Mucosa of descending colon (tissue), 3 donors: Measurements from ENCODE around the gene CRIM1. TPM values are rescaled to one million over a fixed set of nuclear protein-coding genes. Genes with fewer than 3 reads are reported as not detected.
A peak's percentile ranks its signal among the peaks of the same experiment; 100 is the strongest.

Experiments
- ATAC-seq: fragments of 200-7000 bp; cut with Tn5 transposase; one replicate; pipeline ENCODE4 v1.9.1; 2020; ENCODE audit warnings: mild to moderate bottlenecking, moderate library complexity
- DNase-seq, 3 donors: peaks; one replicate each; pipeline ENCODE4 v3.0.0-alpha.2; 2020
- H3K36me3 ChIP-seq: fragments of 200-600 bp; one replicate; pipeline ENCODE4 v1.8.0; 2021; ENCODE audit warnings: low read depth, mild to moderate bottlenecking
- H3K4me1 ChIP-seq: fragments of 200-600 bp; one replicate; pipeline ENCODE4 v1.8.0; 2021; ENCODE audit warnings: low read depth, mild to moderate bottlenecking
- H3K4me3 ChIP-seq: fragments of 200-600 bp; one replicate; pipeline ENCODE4 v1.8.0; 2021; ENCODE audit warnings: mild to moderate bottlenecking
- H3K9me3 ChIP-seq: fragments of 200-600 bp; one replicate; pipeline ENCODE4 v1.8.0; 2021; ENCODE audit warnings: mild to moderate bottlenecking
- intact Hi-C, 2 donors: fragments of 100-400 bp; cut with DNase I in 1 of 2; cut with micrococcal nuclease in 1 of 2; formaldehyde crosslinking; loops; one replicate each; pipeline versions ENCODE4 v1.11.0 to v1.11.1; 2022; cut with DNase I, micrococcal nuclease
- total RNA-seq, 3 donors: library from RNA; stranded (reverse); fragmentation: NEBNext Ultra II Directional in 2 of 3; extraction: Animal tissue kit (Norgen Biotek cat#: 25700) in 2 of 3; gene quantifications; one replicate each; pipeline versions ENCODE4 v1.2.1 to v1.2.4, GENCODE V29; 2021 to 2023
- TF ChIP-seq, protein P1 (sequence below): fragments of 200-600 bp; IDR thresholded peaks from one replicate; pipeline ENCODE4 v1.8.0; 2022; ENCODE audit warnings: antibody characterized with exemption, mild to moderate bottlenecking
- donor health status: DM: no; HTN: no; CAD: no; lungs with moderate emphysema.
- donor health status: DM: no; HTN: no; CAD: no.
- donor health status: DM: no; HTN: yes; CAD: no.

CRIM1 gene
- total RNA-seq, 3 donors from 2014 or later = 66.9 to 104 (median 85.8) TPM

DNA sequence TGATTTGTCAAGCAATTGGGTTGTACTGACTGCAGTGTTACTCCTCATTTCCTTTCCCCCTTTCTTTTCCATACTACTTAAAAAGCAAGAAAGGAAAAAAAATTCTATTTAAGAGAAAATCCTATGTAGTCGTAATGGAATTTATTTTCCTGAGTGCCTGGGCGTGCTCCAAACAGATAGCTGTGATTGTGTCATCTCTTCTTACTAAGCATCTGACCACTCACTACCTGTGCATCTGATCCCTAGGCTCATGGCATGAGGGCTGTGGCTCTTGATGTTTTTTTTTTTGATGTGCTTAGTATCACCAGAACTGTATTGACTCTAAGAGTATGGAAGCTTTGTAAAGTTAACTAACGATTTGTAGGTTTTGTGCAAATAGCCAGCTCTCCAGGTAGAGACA lies 19.0 kb downstream of the CRIM1 start:
- DNase-seq (no peak), ATAC-seq (no peak)
- intact Hi-C loops = no loop called here
- H3K4me1 ChIP-seq = peaks cover 60% of the 10 kb centered on the region
- H3K9me3 ChIP-seq = no peaks in the 10 kb centered on the region
- no peaks in the 10 kb centered on the region for H3K36me3 ChIP-seq
- TF ChIP-seq, protein P1, sequence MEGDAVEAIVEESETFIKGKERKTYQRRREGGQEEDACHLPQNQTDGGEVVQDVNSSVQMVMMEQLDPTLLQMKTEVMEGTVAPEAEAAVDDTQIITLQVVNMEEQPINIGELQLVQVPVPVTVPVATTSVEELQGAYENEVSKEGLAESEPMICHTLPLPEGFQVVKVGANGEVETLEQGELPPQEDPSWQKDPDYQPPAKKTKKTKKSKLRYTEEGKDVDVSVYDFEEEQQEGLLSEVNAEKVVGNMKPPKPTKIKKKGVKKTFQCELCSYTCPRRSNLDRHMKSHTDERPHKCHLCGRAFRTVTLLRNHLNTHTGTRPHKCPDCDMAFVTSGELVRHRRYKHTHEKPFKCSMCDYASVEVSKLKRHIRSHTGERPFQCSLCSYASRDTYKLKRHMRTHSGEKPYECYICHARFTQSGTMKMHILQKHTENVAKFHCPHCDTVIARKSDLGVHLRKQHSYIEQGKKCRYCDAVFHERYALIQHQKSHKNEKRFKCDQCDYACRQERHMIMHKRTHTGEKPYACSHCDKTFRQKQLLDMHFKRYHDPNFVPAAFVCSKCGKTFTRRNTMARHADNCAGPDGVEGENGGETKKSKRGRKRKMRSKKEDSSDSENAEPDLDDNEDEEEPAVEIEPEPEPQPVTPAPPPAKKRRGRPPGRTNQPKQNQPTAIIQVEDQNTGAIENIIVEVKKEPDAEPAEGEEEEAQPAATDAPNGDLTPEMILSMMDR = no peak
- H3K4me3 ChIP-seq = no peak overlapping the region

DNA sequence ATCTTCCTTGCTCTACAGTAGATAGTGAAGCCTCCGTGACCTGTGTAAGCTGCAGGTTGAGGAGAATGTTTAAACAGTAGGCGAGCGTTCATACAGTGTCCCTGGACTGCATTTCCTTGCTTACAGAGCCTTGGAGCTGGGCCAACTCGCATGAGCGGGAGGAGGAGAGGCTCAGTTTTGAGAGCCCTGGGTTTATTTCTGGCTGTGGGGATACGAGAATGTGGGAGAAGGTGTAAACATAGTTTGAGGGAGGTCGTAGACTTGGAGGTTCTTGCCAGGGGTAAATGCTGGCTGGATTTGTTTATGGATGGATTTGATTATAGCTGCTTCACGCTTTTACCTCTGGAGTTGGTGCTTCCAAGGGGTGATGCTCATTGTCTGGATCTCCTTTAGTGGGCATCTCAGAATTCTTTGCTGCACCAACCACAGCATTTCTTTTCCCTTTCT lies 20.8 kb downstream of the CRIM1 start:
- TF ChIP-seq, protein P1 = no peak
- H3K4me3 ChIP-seq = no peak overlapping the region
- peak; percentile 69 for ATAC-seq
- intact Hi-C loops = no loop called here
- DNase-seq = peak; percentile 82 to 89 (median 84)
- no peaks in the 10 kb centered on the region for H3K36me3 ChIP-seq
- peaks cover 66% of the 10 kb centered on the region for H3K4me1 ChIP-seq
- no peaks in the 10 kb centered on the region for H3K9me3 ChIP-seq

GRCh38 chr2:36376992-36377738 lies 21.6 kb downstream of the CRIM1 start:
- H3K9me3 ChIP-seq = no peaks in the 10 kb centered on the region
- TF ChIP-seq, protein P1 = no peak
- H3K4me1 ChIP-seq = peaks cover 63% of the 10 kb centered on the region
- intact Hi-C loops = no loop called here
- ATAC-seq = peak; percentile 84
- H3K4me3 ChIP-seq = no peak overlapping the region
- no peaks in the 10 kb centered on the region for H3K36me3 ChIP-seq
- DNase-seq = peak; percentile 73 to 83 (median 78)

DNA sequence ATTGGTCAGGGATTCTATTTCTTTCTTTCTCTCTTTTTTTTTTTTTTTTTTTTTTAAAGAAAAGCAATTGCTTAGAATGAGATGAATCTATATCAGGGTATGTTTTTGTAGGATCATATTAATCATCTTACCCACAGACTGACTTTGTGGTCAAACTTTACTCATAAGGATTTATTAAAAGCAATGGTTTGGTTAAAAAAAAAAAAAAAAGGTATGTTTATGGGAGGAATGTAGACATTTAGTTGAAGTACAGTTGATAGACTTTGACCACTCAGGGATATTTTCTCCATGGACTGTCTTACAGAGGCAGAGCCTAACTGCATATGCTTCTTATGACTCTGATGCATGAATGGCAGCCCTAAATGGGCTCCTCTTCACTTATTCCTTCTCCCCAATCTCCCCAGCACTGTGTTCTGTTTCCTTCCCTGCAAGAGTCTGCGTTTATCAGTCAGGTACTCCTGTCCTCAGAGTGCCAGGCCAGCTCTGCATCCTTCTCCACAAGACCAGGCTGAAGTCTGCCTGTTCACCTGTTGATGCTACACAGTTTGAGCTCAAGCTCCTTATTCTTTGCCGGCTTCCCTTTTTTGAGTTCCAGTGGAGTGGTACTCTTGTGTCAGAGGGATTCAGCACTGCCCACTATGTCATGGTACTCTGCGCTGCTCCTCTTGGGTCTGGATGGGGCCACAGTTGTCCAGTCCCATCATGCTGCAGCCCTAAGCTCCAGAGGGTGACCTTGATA lies 24.3 kb downstream of the CRIM1 start:
- ATAC-seq = no peak
- no peak for DNase-seq
- intact Hi-C loops = no loop called here

DNA sequence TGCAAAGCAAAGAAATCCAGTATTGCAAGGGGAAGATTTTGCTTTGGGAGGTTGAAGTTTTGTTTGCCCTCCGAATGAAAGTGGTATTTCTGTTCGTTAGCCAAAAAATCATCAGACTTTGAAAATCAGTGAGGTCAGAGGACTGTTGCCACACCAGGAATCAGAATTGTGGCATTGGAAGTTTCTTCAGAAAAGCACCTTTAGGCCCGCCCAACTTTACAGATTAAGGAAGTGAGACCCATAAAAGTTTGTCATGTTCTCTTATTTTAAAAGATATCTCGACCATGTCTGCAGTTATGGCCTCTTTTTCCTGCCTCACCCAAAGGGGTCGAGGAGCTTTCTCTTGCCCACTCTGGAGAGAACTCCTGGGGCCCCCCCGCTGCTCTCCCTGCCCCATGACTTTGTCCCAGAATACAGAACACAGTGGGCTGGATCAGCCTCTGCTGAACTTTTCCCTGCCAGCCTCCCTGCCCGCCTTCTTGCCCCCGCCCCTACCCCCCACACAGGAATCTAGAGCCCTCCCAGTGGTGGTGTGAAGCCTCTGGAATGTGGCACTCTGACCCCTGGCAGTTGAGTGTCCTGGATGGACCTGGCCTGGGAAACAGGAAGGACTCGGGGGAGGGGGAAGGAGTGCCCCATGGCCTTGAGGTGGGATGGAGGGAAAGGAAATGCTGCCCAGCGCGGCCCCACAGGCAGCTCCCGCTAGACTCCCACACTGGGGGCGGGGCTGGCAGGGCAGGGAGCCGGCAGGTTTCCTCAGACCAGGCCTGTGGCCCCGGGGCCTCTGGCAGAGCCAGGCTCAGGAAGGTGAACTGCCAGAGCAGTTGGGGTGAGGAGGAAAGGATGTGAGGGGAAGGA lies 25.3 kb downstream of the CRIM1 start:
- ATAC-seq = peak; percentile 64

More for the DNA sequence above, 24.3 kb downstream of the CRIM1 start:
- TF ChIP-seq, protein P1 = no peak
- Histone ChIP-seq H3K4me3 (no peak overlapping the region), H3K9me3 (no peaks in the 10 kb centered on the region), H3K36me3 (no peaks in the 10 kb centered on the region), H3K4me1 (peaks cover 43% of the 10 kb centered on the region)

More for the DNA sequence above, 25.3 kb downstream of the CRIM1 start:
- peak; percentile 61 to 82 (median 76) for DNase-seq
- TF ChIP-seq, protein P1 = no peak
- intact Hi-C loops = no loop called here
- H3K4me3 ChIP-seq = no peak overlapping the region
- H3K9me3 ChIP-seq = no peaks in the 10 kb centered on the region
- H3K36me3 ChIP-seq = no peaks in the 10 kb centered on the region
- peaks cover 34% of the 10 kb centered on the region for H3K4me1 ChIP-seq
